SH-SY5Y (cell line): ENCODE data around the gene AKAP6.

Experiments used
- GATA2 ChIP-seq: IDR thresholded peaks from 2 replicates; pipeline ENCODE4 v1.6.1; 2011; ENCODE audit warnings: mild to moderate bottlenecking, low read depth, low read length
- GATA3 ChIP-seq: IDR thresholded peaks from 2 replicates; pipeline ENCODE4 v1.6.1; 2011; ENCODE audit warnings: low read depth, mild to moderate bottlenecking, low read length, moderate library complexity

Gene AKAP6

GRCh38 chr14:32669391-32669790 lies 340.3 kb downstream of the AKAP6 start:
- TF ChIP-seq GATA3: no peak
- no peak for TF ChIP-seq GATA2

GRCh38 chr14:32675433-32675832 lies 346.3 kb downstream of the AKAP6 start:
- TF ChIP-seq GATA2 (no peak), GATA3 (no peak)

- TF ChIP-seq GATA3 (no peak), GATA2 (no peak)
Measured at GRCh38 chr14:32677129-32677780, 348.2 kb downstream of the AKAP6 start.

GRCh38 chr14:32678088-32678487 lies 349.0 kb downstream of the AKAP6 start:
- TF ChIP-seq GATA3 (no peak), GATA2 (no peak)

- no peak for TF ChIP-seq GATA2
- no peak for TF ChIP-seq GATA3
Measured at GRCh38 chr14:32679927-32680612, 351.0 kb downstream of the AKAP6 start.

- TF ChIP-seq GATA2: no peak
Measured at GRCh38 chr14:32681598-32681997, 352.5 kb downstream of the AKAP6 start.

- TF ChIP-seq GATA3 (no peak), GATA2 (no peak)
Measured at GRCh38 chr14:32682214-32682613, 353.1 kb downstream of the AKAP6 start.

- TF ChIP-seq GATA3 (no peak), GATA2 (no peak)
Measured at GRCh38 chr14:32683679-32684078, 354.6 kb downstream of the AKAP6 start.

GRCh38 chr14:32688941-32689340 lies 359.8 kb downstream of the AKAP6 start:
- TF ChIP-seq GATA2 (no peak), GATA3 (no peak)

GRCh38 chr14:32692441-32692840 lies 363.3 kb downstream of the AKAP6 start:
- TF ChIP-seq GATA3 (no peak), GATA2 (no peak)

- TF ChIP-seq GATA2: no peak
- no peak for TF ChIP-seq GATA3
Measured at GRCh38 chr14:32693114-32693513, 364.0 kb downstream of the AKAP6 start.

GRCh38 chr14:32694795-32695449 lies 365.8 kb downstream of the AKAP6 start:
- no peak for TF ChIP-seq GATA3
- no peak for TF ChIP-seq GATA2

- TF ChIP-seq GATA2 (peak; percentile 63), GATA3 (0 out of 2 replicates have a peak, but pooled peaks have one; percentile 30)
Measured at GRCh38 chr14:32696325-32697091, 367.4 kb downstream of the AKAP6 start.

- TF ChIP-seq GATA3 (no peak), GATA2 (no peak)
Measured at GRCh38 chr14:32697114-32697513, 368.0 kb downstream of the AKAP6 start.
